Measurements from ENCODE around the gene CNTNAP2.

Gene CNTNAP2

GRCh38 chr7:148234715-148235114, 2118.1 kb downstream of the CNTNAP2 start:
- Histone ChIP-seq H2BK5ac (ENCODE audit: low read length) (no peak overlapping the region), H3K23ac (ENCODE audit: low read length) (no peak overlapping the region), H2AK5ac (ENCODE audit: low read length) (no peak overlapping the region), H4K8ac (ENCODE audit: low read depth, low read length) (no peak overlapping the region), H3K36me3 (ENCODE audit: control insufficient read depth, insufficient read depth, low read length) (no peaks in the 10 kb centered on the region), H3K18ac (ENCODE audit: low read length) (no peak overlapping the region), H3K56ac (ENCODE audit: low read length) (no peak overlapping the region), H3K4ac (ENCODE audit: low read depth, low read length) (no peak overlapping the region), H3K27me3 (ENCODE audit: insufficient read depth, low read length, poor library complexity) (no peaks in the 10 kb centered on the region), H2BK120ac (ENCODE audit: low read depth, low read length) (no peak overlapping the region), H3K9ac (ENCODE audit: low read length) (no peak overlapping the region), H3K79me2 (ENCODE audit: control insufficient read depth, insufficient read depth, low read length) (no peaks in the 10 kb centered on the region), H3K4me3 (ENCODE audit: low read length) (no peak overlapping the region), H4K5ac (ENCODE audit: low read length) (no peak overlapping the region), H3K4me2 (ENCODE audit: low read length) (no peak overlapping the region), H3K79me1 (ENCODE audit: low read length) (no peaks in the 10 kb centered on the region), H3K4me1 (ENCODE audit: control insufficient read depth, low read depth, low read length) (no peaks in the 10 kb centered on the region), H3K27ac (ENCODE audit: low read depth, low read length) (no peak overlapping the region), H2BK15ac (replicated peaks; ENCODE audit: low read depth) (no peak overlapping the region)
- WGBS (ENCODE audit: extremely low coverage, insufficient coverage, low lambda C conversion rate), result no CpG with 5 or more reads among the region's 1 CpG
- no peak for DNase-seq

- Histone ChIP-seq H3K27ac (ENCODE audit: low read depth, low read length) (no peak overlapping the region), H3K79me2 (ENCODE audit: control insufficient read depth, insufficient read depth, low read length) (no peaks in the 10 kb centered on the region), H3K56ac (ENCODE audit: low read length) (no peak overlapping the region), H4K5ac (ENCODE audit: low read length) (no peak overlapping the region), H3K27me3 (ENCODE audit: insufficient read depth, low read length, poor library complexity) (no peaks in the 10 kb centered on the region), H3K79me1 (ENCODE audit: low read length) (no peaks in the 10 kb centered on the region), H3K36me3 (ENCODE audit: control insufficient read depth, insufficient read depth, low read length) (no peaks in the 10 kb centered on the region), H2BK120ac (ENCODE audit: low read depth, low read length) (no peak overlapping the region), H3K4me1 (ENCODE audit: control insufficient read depth, low read depth, low read length) (no peaks in the 10 kb centered on the region), H3K9ac (ENCODE audit: low read length) (no peak overlapping the region), H3K4me2 (ENCODE audit: low read length) (no peak overlapping the region), H3K4me3 (ENCODE audit: low read length) (no peak overlapping the region), H3K18ac (ENCODE audit: low read length) (no peak overlapping the region), H2AK5ac (ENCODE audit: low read length) (no peak overlapping the region), H3K23ac (ENCODE audit: low read length) (no peak overlapping the region), H3K4ac (ENCODE audit: low read depth, low read length) (no peak overlapping the region), H2BK15ac (replicated peaks; ENCODE audit: low read depth) (no peak overlapping the region), H2BK5ac (ENCODE audit: low read length) (no peak overlapping the region), H4K8ac (ENCODE audit: low read depth, low read length) (no peak overlapping the region)
- no peak for DNase-seq
- WGBS (ENCODE audit: extremely low coverage, insufficient coverage, low lambda C conversion rate), result no CpG with 5 or more reads among the region's 1 CpG
Observed at GRCh38 chr7:148238761-148239325, 2122.2 kb downstream of the CNTNAP2 start.

- H2AK5ac ChIP-seq (ENCODE audit: low read length), result no peak overlapping the region
- no peak overlapping the region for H3K4me3 ChIP-seq (ENCODE audit: low read length)
- H2BK5ac ChIP-seq (ENCODE audit: low read length), result no peak overlapping the region
- H2BK15ac ChIP-seq (replicated peaks; ENCODE audit: low read depth), result no peak overlapping the region
- no peaks in the 10 kb centered on the region for H3K79me2 ChIP-seq (ENCODE audit: control insufficient read depth, insufficient read depth, low read length)
- no peaks in the 10 kb centered on the region for H3K27me3 ChIP-seq (ENCODE audit: insufficient read depth, low read length, poor library complexity)
- no peak overlapping the region for H4K5ac ChIP-seq (ENCODE audit: low read length)
- H3K36me3 ChIP-seq (ENCODE audit: control insufficient read depth, insufficient read depth, low read length), result no peaks in the 10 kb centered on the region
- no peak overlapping the region for H3K23ac ChIP-seq (ENCODE audit: low read length)
- no peak for DNase-seq
- H3K4me2 ChIP-seq (ENCODE audit: low read length), result no peak overlapping the region
- no peak overlapping the region for H4K8ac ChIP-seq (ENCODE audit: low read depth, low read length)
- H3K4ac ChIP-seq (ENCODE audit: low read depth, low read length), result no peak overlapping the region
- H3K9ac ChIP-seq (ENCODE audit: low read length), result no peak overlapping the region
- no peak overlapping the region for H3K56ac ChIP-seq (ENCODE audit: low read length)
- no peak overlapping the region for H2BK120ac ChIP-seq (ENCODE audit: low read depth, low read length)
- no peak overlapping the region for H3K27ac ChIP-seq (ENCODE audit: low read depth, low read length)
- no peak overlapping the region for H3K18ac ChIP-seq (ENCODE audit: low read length)
- no peaks in the 10 kb centered on the region for H3K4me1 ChIP-seq (ENCODE audit: control insufficient read depth, low read depth, low read length)
- no peaks in the 10 kb centered on the region for H3K79me1 ChIP-seq (ENCODE audit: low read length)
- WGBS (ENCODE audit: extremely low coverage, insufficient coverage, low lambda C conversion rate), result no CpG with 5 or more reads among the region's 3 CpGs
Observed at GRCh38 chr7:148241700-148242293, 2125.2 kb downstream of the CNTNAP2 start.

- H3K56ac ChIP-seq (ENCODE audit: low read length), result no peak overlapping the region
- no peak overlapping the region for H2AK5ac ChIP-seq (ENCODE audit: low read length)
- no peaks in the 10 kb centered on the region for H3K4me1 ChIP-seq (ENCODE audit: control insufficient read depth, low read depth, low read length)
- no peak overlapping the region for H4K5ac ChIP-seq (ENCODE audit: low read length)
- H3K27ac ChIP-seq (ENCODE audit: low read depth, low read length), result no peak overlapping the region
- H3K9ac ChIP-seq (ENCODE audit: low read length), result no peak overlapping the region
- H2BK15ac ChIP-seq (replicated peaks; ENCODE audit: low read depth), result no peak overlapping the region
- no peak overlapping the region for H3K4ac ChIP-seq (ENCODE audit: low read depth, low read length)
- H3K79me1 ChIP-seq (ENCODE audit: low read length), result no peaks in the 10 kb centered on the region
- no peak overlapping the region for H3K18ac ChIP-seq (ENCODE audit: low read length)
- no peak overlapping the region for H2BK120ac ChIP-seq (ENCODE audit: low read depth, low read length)
- no peak overlapping the region for H4K8ac ChIP-seq (ENCODE audit: low read depth, low read length)
- peak; percentile 82 for DNase-seq
- no CpG with 5 or more reads among the region's 17 CpGs for WGBS (ENCODE audit: extremely low coverage, insufficient coverage, low lambda C conversion rate)
- no peaks in the 10 kb centered on the region for H3K27me3 ChIP-seq (ENCODE audit: insufficient read depth, low read length, poor library complexity)
- H2BK5ac ChIP-seq (ENCODE audit: low read length), result no peak overlapping the region
- H3K4me3 ChIP-seq (ENCODE audit: low read length), result no peak overlapping the region
- no peaks in the 10 kb centered on the region for H3K79me2 ChIP-seq (ENCODE audit: control insufficient read depth, insufficient read depth, low read length)
- no peak overlapping the region for H3K23ac ChIP-seq (ENCODE audit: low read length)
- H3K36me3 ChIP-seq (ENCODE audit: control insufficient read depth, insufficient read depth, low read length), result no peaks in the 10 kb centered on the region
- no peak overlapping the region for H3K4me2 ChIP-seq (ENCODE audit: low read length)
Observed at GRCh38 chr7:148242294-148242821, 2125.8 kb downstream of the CNTNAP2 start.

GRCh38 chr7:148245381-148245780, 2128.8 kb downstream of the CNTNAP2 start:
- WGBS (ENCODE audit: extremely low coverage, insufficient coverage, low lambda C conversion rate), result no CpG with 5 or more reads among the region's 7 CpGs
- H2BK15ac ChIP-seq (replicated peaks; ENCODE audit: low read depth), result no peak overlapping the region
- no peak overlapping the region for H4K5ac ChIP-seq (ENCODE audit: low read length)
- H3K79me2 ChIP-seq (ENCODE audit: control insufficient read depth, insufficient read depth, low read length), result no peaks in the 10 kb centered on the region
- no peak for DNase-seq
- H3K36me3 ChIP-seq (ENCODE audit: control insufficient read depth, insufficient read depth, low read length), result no peaks in the 10 kb centered on the region
- no peak overlapping the region for H2AK5ac ChIP-seq (ENCODE audit: low read length)
- no peak overlapping the region for H3K18ac ChIP-seq (ENCODE audit: low read length)
- no peak overlapping the region for H3K9ac ChIP-seq (ENCODE audit: low read length)
- no peak overlapping the region for H3K4ac ChIP-seq (ENCODE audit: low read depth, low read length)
- H3K4me2 ChIP-seq (ENCODE audit: low read length), result no peak overlapping the region
- H3K23ac ChIP-seq (ENCODE audit: low read length), result no peak overlapping the region
- H2BK120ac ChIP-seq (ENCODE audit: low read depth, low read length), result no peak overlapping the region
- no peak overlapping the region for H3K27ac ChIP-seq (ENCODE audit: low read depth, low read length)
- no peaks in the 10 kb centered on the region for H3K4me1 ChIP-seq (ENCODE audit: control insufficient read depth, low read depth, low read length)
- no peak overlapping the region for H2BK5ac ChIP-seq (ENCODE audit: low read length)
- no peak overlapping the region for H4K8ac ChIP-seq (ENCODE audit: low read depth, low read length)
- H3K27me3 ChIP-seq (ENCODE audit: insufficient read depth, low read length, poor library complexity), result no peaks in the 10 kb centered on the region
- no peak overlapping the region for H3K56ac ChIP-seq (ENCODE audit: low read length)
- no peak overlapping the region for H3K4me3 ChIP-seq (ENCODE audit: low read length)
- no peaks in the 10 kb centered on the region for H3K79me1 ChIP-seq (ENCODE audit: low read length)

- no peak overlapping the region for H3K23ac ChIP-seq (ENCODE audit: low read length)
- no peak overlapping the region for H3K56ac ChIP-seq (ENCODE audit: low read length)
- H2BK5ac ChIP-seq (ENCODE audit: low read length), result no peak overlapping the region
- no peaks in the 10 kb centered on the region for H3K27me3 ChIP-seq (ENCODE audit: insufficient read depth, low read length, poor library complexity)
- H3K79me2 ChIP-seq (ENCODE audit: control insufficient read depth, insufficient read depth, low read length), result no peaks in the 10 kb centered on the region
- no peaks in the 10 kb centered on the region for H3K36me3 ChIP-seq (ENCODE audit: control insufficient read depth, insufficient read depth, low read length)
- no peak overlapping the region for H3K18ac ChIP-seq (ENCODE audit: low read length)
- no peak overlapping the region for H4K5ac ChIP-seq (ENCODE audit: low read length)
- no peak overlapping the region for H2BK120ac ChIP-seq (ENCODE audit: low read depth, low read length)
- H3K4me3 ChIP-seq (ENCODE audit: low read length), result no peak overlapping the region
- DNase-seq, result no peak
- no peak overlapping the region for H4K8ac ChIP-seq (ENCODE audit: low read depth, low read length)
- no peak overlapping the region for H2BK15ac ChIP-seq (replicated peaks; ENCODE audit: low read depth)
- H3K79me1 ChIP-seq (ENCODE audit: low read length), result no peaks in the 10 kb centered on the region
- no peak overlapping the region for H3K27ac ChIP-seq (ENCODE audit: low read depth, low read length)
- H3K9ac ChIP-seq (ENCODE audit: low read length), result no peak overlapping the region
- no peaks in the 10 kb centered on the region for H3K4me1 ChIP-seq (ENCODE audit: control insufficient read depth, low read depth, low read length)
- WGBS (ENCODE audit: extremely low coverage, insufficient coverage, low lambda C conversion rate), result no CpG with 5 or more reads among the region's 7 CpGs
- H3K4ac ChIP-seq (ENCODE audit: low read depth, low read length), result no peak overlapping the region
- no peak overlapping the region for H3K4me2 ChIP-seq (ENCODE audit: low read length)
- no peak overlapping the region for H2AK5ac ChIP-seq (ENCODE audit: low read length)
Observed at GRCh38 chr7:148253629-148254028, 2137.0 kb downstream of the CNTNAP2 start.
